Activated CD4-positive, CD25-positive, alpha-beta regulatory T cell treated with anti-CD3 and anti-CD28 coated beads, Interleukin-2, amount 50 U/mL, for 24 hours (primary cell): ENCODE data around the gene LINS1.

Source experiments
- ATAC-seq, 2 donors: fragments of 150-1000 bp; cut with Tn5 transposase; one replicate each; pipeline ENCODE4 v1.10.0; 2021; ENCODE audit warnings: mild to moderate bottlenecking in 1 of 2, moderate library complexity in 1 of 2

LINS1 gene

DNA sequence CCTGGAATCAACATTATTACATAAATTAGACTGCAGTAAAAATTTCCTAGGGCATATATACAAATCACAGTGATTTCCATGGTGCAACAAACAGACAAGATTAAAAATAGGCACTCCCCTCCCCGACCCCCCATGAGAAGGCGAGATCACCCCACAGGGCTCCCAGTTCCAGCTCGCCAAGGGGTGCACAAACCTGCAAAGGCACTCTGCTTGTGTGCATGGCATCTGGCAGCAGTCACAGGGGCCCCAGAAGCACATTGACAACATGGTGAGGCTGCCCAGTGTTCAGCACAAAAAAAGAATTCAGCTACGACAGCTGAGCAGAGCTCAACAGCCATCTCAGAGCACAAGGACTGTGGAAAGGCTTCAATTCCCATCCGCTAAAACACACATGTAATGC lies 54.0 kb downstream of the LINS1 start:
- no peak for ATAC-seq

DNA sequence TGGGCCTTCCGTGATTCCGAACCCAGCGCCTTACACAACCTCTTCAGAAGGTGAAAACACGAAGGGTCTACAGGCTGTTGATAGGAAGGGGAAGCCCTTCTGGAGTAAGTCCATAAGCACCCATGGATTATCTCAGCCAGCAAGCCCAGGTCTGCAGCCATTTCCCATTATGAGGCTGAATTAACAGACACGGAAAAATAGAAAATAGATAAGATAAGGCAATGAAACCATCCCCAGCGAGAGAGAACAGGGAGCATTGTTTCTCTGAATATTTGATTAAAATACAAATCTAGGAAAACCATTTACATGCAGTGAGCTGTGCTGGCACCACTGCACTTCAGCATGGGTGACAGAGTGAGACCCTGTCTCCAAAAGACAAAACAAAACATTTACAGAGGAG lies 57.0 kb downstream of the LINS1 start:
- ATAC-seq: no peak

DNA sequence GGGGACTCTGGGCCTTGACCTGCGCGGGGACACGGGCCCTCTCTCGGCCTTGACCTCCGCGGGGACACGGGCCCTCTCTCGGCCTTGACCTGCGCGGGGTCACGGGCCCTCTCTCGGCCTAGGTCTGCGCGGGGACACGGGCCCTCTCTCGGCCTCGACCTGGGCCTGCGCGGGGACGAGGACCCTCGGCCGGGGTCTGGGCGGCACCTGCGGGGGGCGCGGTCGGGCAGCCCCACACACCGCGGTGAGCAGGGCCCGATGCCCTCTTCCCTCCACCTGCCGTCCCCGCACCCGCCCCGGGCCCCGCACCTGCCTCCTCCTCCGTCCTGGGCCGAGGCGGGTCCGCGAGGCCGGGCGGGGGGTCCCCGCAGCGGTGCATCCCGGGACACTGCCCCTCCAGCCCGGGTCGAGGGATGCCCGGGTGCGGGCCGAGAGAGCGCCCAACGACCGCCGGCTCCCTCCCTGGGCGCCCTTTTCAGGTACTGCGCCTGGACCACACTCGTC lies 57.6 kb downstream of the LINS1 start:
- no peak for ATAC-seq

DNA sequence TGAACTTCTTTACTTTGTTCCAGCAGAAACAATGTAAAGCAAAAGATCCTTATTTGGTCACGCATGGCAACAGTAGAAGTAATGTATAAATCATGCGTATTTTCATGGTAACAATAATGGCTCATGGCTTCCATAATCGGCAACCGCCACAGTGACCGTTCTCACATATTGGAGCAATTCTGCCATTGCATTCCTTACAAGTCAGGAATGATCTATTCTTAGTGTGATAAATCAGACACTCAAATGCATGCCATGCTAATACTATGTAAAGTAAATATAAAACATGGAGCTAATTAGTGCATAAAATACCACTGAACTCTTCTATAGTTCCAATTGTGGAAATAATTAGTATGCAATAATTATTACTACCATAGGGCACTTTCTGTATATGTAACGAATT lies 59.7 kb downstream of the LINS1 start:
- no peak for ATAC-seq

DNA sequence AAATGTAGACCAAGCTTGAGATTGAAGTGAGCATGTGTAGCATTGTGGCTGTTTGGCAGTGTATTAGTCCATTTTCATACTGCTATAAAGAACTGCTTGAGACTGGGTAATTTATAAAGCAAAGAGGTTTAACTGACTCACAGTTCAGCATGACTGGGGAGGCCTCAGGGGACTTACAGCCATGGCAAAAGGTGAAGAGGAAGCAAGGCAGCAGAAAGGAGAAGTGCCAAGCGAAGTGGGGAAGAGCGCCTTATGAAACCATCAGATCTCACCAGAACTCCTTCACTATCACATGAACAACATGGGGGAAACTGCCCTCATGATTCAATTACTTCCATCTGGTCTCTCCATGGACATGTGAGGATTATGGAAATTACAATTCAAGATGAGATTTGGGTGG lies 64.7 kb downstream of the LINS1 start:
- ATAC-seq: no peak

DNA sequence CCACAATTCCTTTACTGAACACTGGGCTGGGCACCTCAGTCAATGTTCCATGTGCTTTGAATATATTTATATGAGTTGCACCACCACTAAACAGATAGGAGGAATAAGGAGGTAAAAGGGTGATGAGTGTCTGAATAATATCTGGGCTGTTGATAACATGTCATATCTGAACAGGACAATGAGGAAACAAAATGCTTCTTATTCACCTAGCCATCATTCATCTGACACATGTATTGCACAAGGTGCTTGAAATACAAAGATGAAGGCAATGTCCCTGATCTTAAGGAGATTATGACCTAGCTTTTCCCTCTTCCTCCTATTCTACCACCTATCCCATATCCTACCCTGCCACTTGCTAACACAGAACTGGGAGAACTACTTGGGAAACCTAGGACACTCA lies 65.3 kb downstream of the LINS1 start:
- no peak for ATAC-seq

DNA sequence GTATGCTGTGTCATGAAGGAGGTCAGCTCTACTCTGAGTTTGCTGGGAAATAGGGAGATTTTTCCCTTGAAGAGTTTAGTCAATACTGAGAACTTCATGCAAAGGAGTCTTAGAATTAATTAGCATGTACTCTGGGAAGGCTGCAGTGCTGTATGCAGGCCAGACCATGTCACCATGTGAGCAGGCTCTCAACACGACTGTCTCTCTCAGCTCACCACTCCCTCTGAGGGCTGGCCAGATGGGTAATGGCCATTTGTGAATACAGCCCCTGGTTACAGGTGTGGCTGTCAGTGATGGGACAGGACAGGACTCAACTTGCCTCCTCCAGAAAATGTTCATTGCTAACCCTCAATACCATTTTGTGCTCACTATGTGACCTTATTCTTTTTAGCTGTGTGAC lies 68.1 kb downstream of the LINS1 start:
- ATAC-seq: no peak

DNA sequence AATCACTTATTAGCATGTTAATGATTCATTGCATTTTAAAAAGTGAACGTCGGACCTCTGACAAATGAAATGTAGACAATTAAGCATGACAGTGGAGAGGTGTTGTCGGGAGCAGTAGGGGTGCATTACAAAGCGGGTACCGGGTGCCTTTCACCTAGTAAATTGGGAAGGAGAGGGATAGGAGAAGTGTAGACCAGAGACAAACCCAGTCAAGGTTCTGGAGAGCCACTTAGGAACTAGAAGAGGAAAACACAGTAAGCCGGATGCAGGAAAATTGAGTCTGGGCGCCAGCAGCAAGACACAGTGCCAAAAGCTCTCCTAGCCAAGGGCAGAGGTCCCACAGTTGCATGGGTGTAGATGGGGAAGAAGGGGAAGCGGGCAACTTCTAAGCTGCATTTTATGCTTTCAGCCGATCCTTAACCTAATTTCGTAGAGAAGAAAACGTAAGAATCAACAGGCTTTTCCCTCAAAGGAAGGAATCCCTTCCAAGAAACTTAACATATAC lies 70.1 kb downstream of the LINS1 start:
- no peak for ATAC-seq

DNA sequence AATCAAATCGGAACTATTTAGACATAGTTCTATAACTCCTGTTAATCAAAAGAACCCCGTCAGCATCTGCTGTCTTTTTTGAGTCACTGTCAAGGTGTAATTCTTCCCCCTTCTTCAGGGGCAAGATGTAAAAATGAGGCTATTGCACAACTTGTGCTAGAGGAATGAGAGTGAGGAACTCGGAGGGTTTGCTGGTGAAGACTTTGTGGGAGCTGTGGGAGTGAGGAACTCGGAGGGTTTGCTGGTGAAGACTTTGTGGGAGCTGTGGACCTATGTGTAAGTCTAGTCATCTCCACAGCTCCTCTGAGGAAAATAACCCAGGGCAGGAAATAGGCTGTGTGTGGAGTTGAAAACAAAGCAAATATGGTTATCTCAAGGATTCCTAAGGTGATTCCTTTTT lies 70.8 kb downstream of the LINS1 start:
- no peak for ATAC-seq

DNA sequence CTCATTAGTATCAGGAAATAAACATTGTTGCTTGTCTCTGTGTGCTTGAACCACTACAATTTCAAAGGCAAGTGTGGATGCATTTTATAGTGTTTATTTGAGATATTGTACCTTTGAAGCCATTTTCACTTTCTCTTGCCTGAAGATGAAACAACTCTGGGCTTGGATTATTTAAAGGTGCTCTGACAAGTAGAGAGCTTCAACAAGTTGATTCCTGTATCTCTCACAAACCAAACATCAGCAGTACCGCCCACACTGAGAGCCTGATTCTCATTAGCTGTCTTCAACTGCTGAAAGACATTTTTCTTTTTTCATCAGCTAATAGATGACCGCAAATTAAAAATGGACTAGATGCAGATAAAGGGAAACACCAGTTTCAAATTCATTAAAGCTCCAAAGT lies 72.4 kb downstream of the LINS1 start:
- ATAC-seq: no peak

DNA sequence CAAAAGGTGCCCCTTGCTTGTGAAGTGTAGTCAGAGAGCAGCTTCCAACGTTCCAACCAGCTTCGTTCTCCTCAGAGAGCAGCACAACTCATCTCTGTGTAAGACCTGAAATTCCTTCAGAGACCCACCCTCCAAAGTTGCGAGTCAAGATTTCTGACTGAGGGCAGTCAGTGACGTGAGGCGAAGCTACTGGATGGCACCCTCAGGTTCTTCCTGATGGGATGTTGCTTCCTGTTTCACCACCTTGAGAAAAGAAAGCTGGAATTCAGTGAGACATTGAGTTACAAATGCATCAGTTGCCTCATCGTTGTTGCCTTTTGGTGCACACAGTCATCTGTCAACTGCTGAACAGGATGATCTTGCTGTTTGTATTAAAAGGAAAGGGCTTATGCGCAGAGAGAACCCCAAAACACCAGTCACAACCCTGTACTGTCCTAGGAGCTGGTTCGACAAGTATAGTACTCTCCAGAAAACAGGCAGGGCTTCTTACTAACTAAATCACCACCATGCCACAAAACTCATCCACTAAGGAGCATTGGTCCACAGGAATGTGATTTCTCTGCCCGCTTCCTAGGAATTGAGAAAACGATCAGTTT lies 73.1 kb downstream of the LINS1 start, which contains the start of gene CERS3:
CERS3 (minus strand) TSS at position 118 of the 596 bp plus-strand sequence. CDS start 27,101 bp downstream, outside the sequence.
- no peak for ATAC-seq

DNA sequence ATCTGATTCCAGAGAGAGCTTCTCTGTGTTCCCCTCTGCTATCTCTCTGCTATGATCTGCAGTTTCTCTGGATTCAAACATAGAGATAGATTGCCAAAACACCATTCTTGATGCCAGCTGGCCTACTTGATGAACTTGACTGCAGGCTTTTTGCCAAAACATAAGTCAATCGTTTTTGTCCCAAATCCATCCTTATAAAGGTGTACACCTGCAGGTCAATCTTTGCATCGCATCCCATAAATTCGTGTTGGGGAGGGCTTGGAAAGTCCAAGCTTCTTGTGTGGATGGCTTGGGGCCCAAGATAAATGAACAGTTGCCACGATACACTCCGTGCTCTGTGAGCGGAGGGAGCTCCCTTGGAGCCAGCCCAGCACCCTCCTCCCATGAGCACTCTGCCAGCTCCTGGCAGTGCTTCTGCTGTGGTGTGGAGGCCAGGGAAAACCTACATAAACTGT lies 75.9 kb downstream of the LINS1 start:
- no peak for ATAC-seq

DNA sequence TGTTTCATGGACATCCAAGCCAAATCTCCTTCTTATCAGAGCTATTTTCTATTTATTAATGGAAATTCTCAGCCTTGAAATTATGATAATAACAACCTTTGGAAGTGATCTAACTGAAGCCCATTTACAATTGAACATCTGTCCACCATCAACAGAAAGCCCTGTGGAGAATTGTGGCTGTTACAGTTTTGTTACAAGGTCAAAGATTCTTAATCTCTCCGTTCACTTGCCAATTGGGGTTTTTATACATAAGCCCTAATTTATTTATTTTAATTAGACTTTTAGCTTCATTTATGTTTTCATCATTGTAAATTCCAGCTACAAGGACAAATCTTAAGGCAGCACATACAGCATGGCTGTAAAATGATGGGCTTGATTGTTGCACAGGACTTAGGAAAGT lies 76.5 kb downstream of the LINS1 start:
- no peak for ATAC-seq

DNA sequence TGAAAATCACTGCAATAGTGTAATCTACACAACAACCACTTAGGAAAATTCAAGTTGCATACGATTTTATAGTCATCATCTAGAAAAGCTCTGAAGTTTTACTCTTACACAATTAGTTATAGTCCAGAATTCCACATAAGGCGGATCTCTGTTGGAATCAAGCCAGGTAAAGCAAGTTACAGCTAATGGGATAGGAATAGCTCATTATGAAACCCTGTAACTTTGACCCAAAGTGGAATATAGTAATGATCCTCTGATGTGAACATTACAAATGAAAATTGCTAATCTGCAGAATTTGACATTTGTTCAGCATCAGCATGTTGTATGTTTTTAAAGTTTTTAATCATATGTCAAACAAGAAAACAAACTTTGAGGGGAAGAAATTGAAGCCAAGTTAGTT lies 77.7 kb downstream of the LINS1 start:
- no peak for ATAC-seq

DNA sequence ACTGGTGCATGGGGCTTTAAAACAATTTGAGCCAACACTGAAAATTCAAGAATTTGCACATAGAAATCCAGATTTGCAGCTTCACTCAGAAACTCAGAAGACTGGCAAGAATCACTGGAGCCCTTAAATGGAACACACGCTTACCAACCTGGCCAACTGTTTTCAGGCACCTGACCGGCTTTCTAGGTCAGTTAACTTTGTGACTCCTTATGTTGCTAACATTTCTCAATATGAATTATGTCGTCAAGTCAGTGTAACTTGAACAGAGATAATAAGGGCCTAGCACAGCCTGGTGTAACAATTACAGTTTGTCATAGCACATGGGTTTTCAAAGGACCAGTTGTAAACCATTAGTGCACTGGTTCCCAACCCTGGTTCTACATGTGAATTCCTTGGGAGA lies 80.1 kb downstream of the LINS1 start:
- ATAC-seq: no peak

DNA sequence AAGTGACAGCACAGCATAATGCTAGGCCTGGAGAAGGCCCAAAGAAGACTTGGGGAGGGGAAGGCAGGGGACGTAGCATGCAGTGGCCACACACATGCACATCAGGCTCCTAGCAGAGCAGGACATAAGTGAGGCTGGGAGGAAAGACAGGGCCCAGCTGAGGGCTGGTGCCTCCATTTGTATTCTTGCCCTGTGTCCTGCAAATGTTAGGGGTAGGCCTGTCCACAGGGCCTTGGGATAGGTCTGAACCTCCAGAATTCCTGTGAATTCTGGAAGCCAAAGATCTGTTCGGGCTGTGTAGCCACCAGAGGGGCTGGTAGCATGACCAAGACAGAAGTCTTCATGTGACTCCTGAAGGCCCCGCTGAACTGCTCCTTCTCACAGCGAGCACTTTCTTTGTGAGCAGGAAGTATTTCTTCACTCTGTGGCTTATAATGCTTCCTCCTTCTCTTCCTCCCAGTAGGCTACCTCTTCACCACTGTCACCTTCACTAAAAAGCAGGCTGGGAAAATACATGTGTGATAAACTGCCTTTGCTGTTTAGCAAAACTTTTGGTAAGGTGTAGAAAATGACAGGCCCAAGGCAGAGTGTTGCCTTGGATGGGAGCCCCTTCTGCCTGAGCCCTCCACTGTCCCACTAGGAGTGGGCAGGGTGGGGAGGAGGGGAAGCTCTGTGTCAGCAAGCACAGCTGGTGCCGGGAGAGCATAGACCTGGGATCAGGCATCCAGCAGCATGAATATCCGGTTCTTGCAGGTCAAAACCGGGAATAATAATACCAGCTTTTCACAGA lies 81.7 kb downstream of the LINS1 start:
- ATAC-seq: no peak

DNA sequence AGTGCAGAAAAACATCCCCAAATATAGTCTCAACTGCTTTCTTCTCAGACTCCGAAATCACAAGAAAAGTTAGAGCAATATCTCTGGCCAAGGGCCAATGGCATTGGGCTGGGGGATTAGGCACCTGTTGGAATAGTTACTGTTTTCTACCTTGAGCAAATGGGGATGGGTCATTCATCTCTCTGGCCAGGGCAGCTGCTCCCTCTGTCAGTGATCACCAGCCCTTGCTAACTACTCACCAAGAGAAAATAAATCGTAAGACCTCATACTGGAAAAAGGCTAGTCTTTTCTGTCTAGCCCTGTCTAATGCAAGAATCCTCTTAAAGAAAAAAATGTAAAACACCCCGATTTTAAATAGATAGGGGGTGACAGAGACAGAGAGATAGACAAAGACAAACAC lies 84.1 kb downstream of the LINS1 start:
- ATAC-seq: no peak
